ENCODE measurements around the gene PLCG1.

The PLCG1 gene

GRCh38 chr20:41150664-41151063 is 13.3 kb downstream of the PLCG1 start:
- Histone ChIP-seq H3K4me2 (ENCODE audit: low read depth, low read length, poor library complexity, severe bottlenecking) (no peak overlapping the region), H4K20me1 (ENCODE audit: low read depth, low read length) (0 out of 2 replicates have a peak, but pooled peaks cover 3% of the 10 kb centered on the region), H3K36me3 (ENCODE audit: low read length) (no peaks in the 10 kb centered on the region), H3K9me3 (ENCODE audit: insufficient read depth, low read length) (no peaks in the 10 kb centered on the region), H3K27ac (ENCODE audit: low read depth, low read length) (no peak overlapping the region), H3K27me3 (ENCODE audit: low read length) (no peaks in the 10 kb centered on the region), H3K4me3 (ENCODE audit: insufficient read depth, low read length, poor library complexity, severe bottlenecking) (no peak overlapping the region), H3F3A (ENCODE audit: insufficient read depth) (no peaks in the 10 kb centered on the region), H3K9ac (ENCODE audit: low read length) (no peak overlapping the region), H3K79me2 (ENCODE audit: insufficient read depth, low read length) (peaks cover 60% of the 10 kb centered on the region; the same call in 1 of the 2 replicates), H2AFZ (ENCODE audit: low read depth, low read length, severe bottlenecking) (no peak overlapping the region), H3K9me2 (replicated peaks; ENCODE audit: insufficient read depth, low read length) (no peaks in the 10 kb centered on the region)
- no peak for TF ChIP-seq CTCF (IDR thresholded peaks at IDR 0.05; ENCODE audit: insufficient read depth, low read length, poor library complexity, severe bottlenecking)
- no peak for TF ChIP-seq EZH2phosphoT487 (conservative IDR thresholded peaks at IDR 0.05; ENCODE audit: low read length)

DNA sequence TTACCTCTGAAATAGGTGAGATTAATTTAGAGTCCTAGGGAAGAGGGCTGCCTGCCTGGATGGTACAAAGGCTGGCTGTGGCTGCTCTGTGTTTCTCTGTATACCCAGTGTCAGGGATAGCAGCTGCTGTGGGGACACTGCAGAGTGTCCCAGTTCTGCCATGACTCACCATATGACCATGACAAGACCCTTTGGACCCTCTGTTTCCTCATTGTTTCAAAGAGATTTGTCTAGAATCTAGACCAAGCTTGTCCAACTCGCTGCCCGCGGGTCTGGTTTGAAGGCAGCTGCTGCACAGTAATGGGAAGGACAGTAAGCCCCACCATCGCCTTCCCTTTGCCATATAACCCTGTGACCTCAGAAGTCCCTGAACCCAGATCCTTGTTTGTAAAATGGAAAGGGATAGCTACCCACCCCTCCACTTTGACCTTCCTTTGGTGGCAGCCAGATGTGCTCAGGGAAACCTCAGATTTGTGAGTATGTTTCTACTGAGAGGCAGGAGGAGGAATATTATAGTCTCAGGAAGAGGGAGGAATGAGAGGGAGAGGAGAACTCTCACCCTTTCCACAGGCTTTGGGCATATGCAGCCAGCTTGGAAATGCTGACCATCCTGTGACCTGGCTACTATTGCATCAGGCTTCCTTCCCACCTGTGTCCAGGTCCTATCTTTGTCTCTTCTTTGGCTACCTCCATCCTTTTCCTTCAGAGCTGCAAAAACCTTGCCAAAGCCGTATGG is 14.0 kb downstream of the PLCG1 start:
- TF ChIP-seq EZH2phosphoT487 (conservative IDR thresholded peaks at IDR 0.05; ENCODE audit: low read length), result no peak
- no peak for TF ChIP-seq CTCF (IDR thresholded peaks at IDR 0.05; ENCODE audit: insufficient read depth, low read length, poor library complexity, severe bottlenecking)
- H3K4me2 ChIP-seq (ENCODE audit: low read depth, low read length, poor library complexity, severe bottlenecking), result no peak overlapping the region
- H3K36me3 ChIP-seq (ENCODE audit: low read length), result no peaks in the 10 kb centered on the region
- H4K20me1 ChIP-seq (ENCODE audit: low read depth, low read length), result 0 out of 2 replicates have a peak, but pooled peaks cover 3% of the 10 kb centered on the region
- no peaks in the 10 kb centered on the region for H3F3A ChIP-seq (ENCODE audit: insufficient read depth)
- no peak overlapping the region for H3K4me3 ChIP-seq (ENCODE audit: insufficient read depth, low read length, poor library complexity, severe bottlenecking)
- no peak overlapping the region for H3K9ac ChIP-seq (ENCODE audit: low read length)
- peaks cover 53% of the 10 kb centered on the region; the same call in 1 of the 2 replicates for H3K79me2 ChIP-seq (ENCODE audit: insufficient read depth, low read length)
- H3K27ac ChIP-seq (ENCODE audit: low read depth, low read length), result no peak overlapping the region
- no peaks in the 10 kb centered on the region for H3K9me2 ChIP-seq (replicated peaks; ENCODE audit: insufficient read depth, low read length)
- no peaks in the 10 kb centered on the region for H3K27me3 ChIP-seq (ENCODE audit: low read length)
- no peaks in the 10 kb centered on the region for H3K9me3 ChIP-seq (ENCODE audit: insufficient read depth, low read length)
- H2AFZ ChIP-seq (ENCODE audit: low read depth, low read length, severe bottlenecking), result no peak overlapping the region

DNA sequence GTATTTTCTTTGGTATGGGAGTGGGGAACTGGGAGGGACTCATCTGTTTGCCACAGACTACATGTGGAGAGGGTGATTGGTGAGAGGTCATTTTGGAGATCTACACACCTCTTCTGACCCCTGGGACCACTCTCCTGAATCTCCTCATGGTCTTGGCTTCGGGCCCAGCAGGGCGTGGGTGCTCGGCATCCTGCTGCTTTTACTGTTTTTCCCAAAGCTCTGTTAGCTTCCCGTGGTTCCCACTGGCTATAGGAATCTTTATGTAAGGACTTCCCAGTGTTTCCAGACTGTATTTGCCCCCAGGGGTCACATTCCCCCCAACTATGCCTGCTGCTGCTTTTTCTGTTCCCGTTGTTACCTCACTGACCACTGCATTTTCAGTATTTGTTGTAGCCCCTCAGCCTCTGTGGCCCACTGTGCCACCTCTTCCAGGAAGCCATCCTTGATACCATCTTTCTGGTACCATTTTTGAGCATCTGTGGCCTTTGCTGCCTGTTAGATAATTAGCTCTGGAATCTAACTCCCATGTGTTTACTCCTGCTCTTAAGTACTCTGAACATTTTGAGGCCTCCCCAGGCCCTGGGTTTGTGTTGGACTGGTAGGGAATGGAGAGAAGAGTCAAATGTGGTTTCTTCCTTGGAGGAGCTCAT is 14.9 kb downstream of the PLCG1 start:
- H4K20me1 ChIP-seq (ENCODE audit: low read depth, low read length), result peaks cover 3% of the 10 kb centered on the region; the same call in 1 of the 2 replicates
- no peak for TF ChIP-seq EZH2phosphoT487 (conservative IDR thresholded peaks at IDR 0.05; ENCODE audit: low read length)
- no peak for TF ChIP-seq CTCF (IDR thresholded peaks at IDR 0.05; ENCODE audit: insufficient read depth, low read length, poor library complexity, severe bottlenecking)

More for the DNA sequence above, 14.9 kb downstream of the PLCG1 start:
- Histone ChIP-seq H3K79me2 (ENCODE audit: insufficient read depth, low read length) (peaks cover 48% of the 10 kb centered on the region; the same call in 1 of the 2 replicates), H3K4me3 (ENCODE audit: insufficient read depth, low read length, poor library complexity, severe bottlenecking) (no peak overlapping the region), H3K36me3 (ENCODE audit: low read length) (no peaks in the 10 kb centered on the region), H3K9me3 (ENCODE audit: insufficient read depth, low read length) (no peaks in the 10 kb centered on the region), H3K9me2 (replicated peaks; ENCODE audit: insufficient read depth, low read length) (no peaks in the 10 kb centered on the region), H3K27ac (ENCODE audit: low read depth, low read length) (no peak overlapping the region), H2AFZ (ENCODE audit: low read depth, low read length, severe bottlenecking) (no peak overlapping the region), H3K4me2 (ENCODE audit: low read depth, low read length, poor library complexity, severe bottlenecking) (no peak overlapping the region), H3F3A (ENCODE audit: insufficient read depth) (no peaks in the 10 kb centered on the region), H3K9ac (ENCODE audit: low read length) (no peak overlapping the region), H3K27me3 (ENCODE audit: low read length) (no peaks in the 10 kb centered on the region)

Measured in SU-DHL-6 (cell line).